ENCODE data around the gene FGF11. TPM values are rescaled to one million over a fixed set of nuclear protein-coding genes. Genes with fewer than 3 reads are reported as not detected.
"Not testable (repeated sequence)": the region's sequence is repeated elsewhere in the genome, so short reads cannot be mapped to it uniquely, and the experiment has no call there.

FGF11 gene
- total and polyA plus RNA-seq, 2 of the 4 experiments (the other 2 are of a cell fraction) = 0.18 to 1.1 TPM

GRCh38 chr17:7480089-7480384 lies 40.7 kb downstream of the FGF11 start:
- DNase-seq = no peak
- H3K4me2 ChIP-seq (ENCODE audit: low read depth, low read length) = peak overlapping the region; percentile 77
- CTCF ChIA-PET = no interaction called here

GRCh38 chr17:7481275-7481674 lies 42.0 kb downstream of the FGF11 start, which contains the start of gene SLC35G6:
SLC35G6 (plus strand) TSS chr17:7481446; CDS start chr17:7481517, 71 bp downstream.
- H2AFZ ChIP-seq (replicated peaks; ENCODE audit: low read length, poor library complexity); ATAC-seq (ENCODE audit: low read depth); H3K9me3 ChIP-seq (ENCODE audit: control insufficient read depth, insufficient read depth, low read length); H3K4me3 ChIP-seq (ENCODE audit: insufficient read depth, low read depth, low read length); H3K56ac ChIP-seq (ENCODE audit: extremely low read depth, insufficient read depth, low read length); H2BK20ac ChIP-seq (ENCODE audit: low read depth, low read length); dilution Hi-C loops (cut with HindIII; ENCODE audit: low sequenced_read_pairs, unreplicated experiment); H3K36me3 ChIP-seq (ENCODE audit: control insufficient read depth, insufficient read depth, low read length); POLR2A ChIA-PET (ENCODE audit: unreplicated experiment); BruUV-seq (replicated peaks); H3K9ac ChIP-seq (ENCODE audit: low read depth, low read length); H4K5ac ChIP-seq (ENCODE audit: low read depth, low read length); H3K4me2 ChIP-seq (ENCODE audit: low read depth, low read length); CTCF ChIA-PET; H3K18ac ChIP-seq (ENCODE audit: low read depth, low read length); H3K27me3 ChIP-seq (ENCODE audit: control insufficient read depth, insufficient read depth, low read length); H3K14ac ChIP-seq (replicated peaks; ENCODE audit: low read depth, low read length); in situ Hi-C loops (cut with MboI; ENCODE audit: low sequenced_read_pairs); H2BK120ac ChIP-seq (ENCODE audit: low read depth, low read length); DNase-seq: not testable (repeated sequence)
- Histone ChIP-seq H3K4me1 (ENCODE audit: control insufficient read depth, insufficient read depth, low read length) (peaks cover 24% of the 10 kb centered on the region), H2AK9ac (replicated peaks; ENCODE audit: low read depth, low read length, poor library complexity) (peak within 1 kb of the TSS; percentile 95), H2AK5ac (ENCODE audit: low read depth, low read length) (peak within 1 kb of the TSS; percentile 85; the same call in 1 of the 2 replicates), H3K4ac (ENCODE audit: low read depth, low read length) (peak within 1 kb of the TSS; percentile 97), H4K20me1 (ENCODE audit: insufficient read depth, low read length) (peaks cover 39% of the 10 kb centered on the region), H3K9me1 (ENCODE audit: insufficient read depth, low read length) (peaks cover 14% of the 10 kb centered on the region), H4K8ac (ENCODE audit: low read depth in 2 of 2, low read length in 2 of 2) (peak within 1 kb of the TSS; percentile 60 to 97; a peak in 3 of 4 replicates), H3K27ac (ENCODE audit: insufficient read depth, low read length) (peak within 1 kb of the TSS; percentile 83), H2BK15ac (ENCODE audit: low read depth, low read length) (0 out of 3 replicates have a peak within 1 kb of the TSS, but pooled peaks have one; percentile 18), H3K23ac (ENCODE audit: low read depth, low read length) (peak within 1 kb of the TSS; percentile 83), H4K91ac (ENCODE audit: insufficient read depth, low read depth, low read length) (peak within 1 kb of the TSS; percentile 91), H2BK5ac (ENCODE audit: low read depth, low read length, poor library complexity, severe bottlenecking) (peak within 1 kb of the TSS; percentile 90), H3K79me1 (ENCODE audit: low read depth in 1 of 2, low read length in 2 of 2) (peaks cover 5 to 67% of the 10 kb centered on the region in 2 experiments; a peak in 3 of 4 replicates)
- no CpG with 5 or more reads among the region's 4 CpGs for WGBS, 2 experiments (ENCODE audit: extremely low coverage in 2 of 2, insufficient read length in 1 of 2)
- intact Hi-C loops (cut with micrococcal nuclease) = loop anchor here (5.0 kb wide), 1 partner anchor 206 kb away; the partner anchor contains the start of genes TP53 and WRAP53

More at GRCh38 chr17:7480089-7480384, 40.7 kb downstream of the FGF11 start:
- H2BK5ac ChIP-seq (ENCODE audit: low read depth, low read length, poor library complexity, severe bottlenecking) = peak overlapping the region; percentile 90
- peak overlapping the region; percentile 77; the same call in 1 of the 2 replicates for H3K18ac ChIP-seq (ENCODE audit: low read depth, low read length)
- peak overlapping the region; percentile 83 for H3K23ac ChIP-seq (ENCODE audit: low read depth, low read length)
- peak overlapping the region; percentile 79 for H3K14ac ChIP-seq (replicated peaks; ENCODE audit: low read depth, low read length)
- H3K9me3 ChIP-seq (ENCODE audit: control insufficient read depth, insufficient read depth, low read length) = no peaks in the 10 kb centered on the region
- peak overlapping the region; percentile 83 for H3K27ac ChIP-seq (ENCODE audit: insufficient read depth, low read length)
- no TSS peak for BruUV-seq (replicated peaks)
- peak overlapping the region; percentile 85 for H2AK5ac ChIP-seq (ENCODE audit: low read depth, low read length)
- peak overlapping the region; percentile 91 for H2AFZ ChIP-seq (replicated peaks; ENCODE audit: low read length, poor library complexity)
- 20% methylated on average over 2 of the region's 8 CpGs; no CpG with 5 or more reads in 1 of the 2 experiments for WGBS, 2 experiments (ENCODE audit: extremely low coverage in 2 of 2, insufficient read length in 1 of 2)
- POLR2A ChIA-PET (ENCODE audit: unreplicated experiment) = interaction anchor here (0.5 to 0.6 kb wide), 2 partner anchors 11 to 67 kb away, joined by 4 to 5 read pairs; no protein-coding TSS in a partner anchor
- peak overlapping the region; percentile 63 for H4K5ac ChIP-seq (ENCODE audit: low read depth, low read length)
- H3K56ac ChIP-seq (ENCODE audit: extremely low read depth, insufficient read depth, low read length) = peak overlapping the region; percentile 85; the same call in 1 of the 2 replicates
- TF ChIP-seq BHLHE40 (IDR thresholded peaks at IDR 0.05; ENCODE audit: low read depth, low read length) = no peak
- TF ChIP-seq SMC3 (IDR thresholded peaks at IDR 0.05; ENCODE audit: low read depth, low read length) = no peak
- TF ChIP-seq CEBPB (IDR thresholded peaks at IDR 0.05; ENCODE audit: low read depth, low read length) = no peak
- TF ChIP-seq MXI1 (IDR thresholded peaks at IDR 0.05; ENCODE audit: borderline replicate concordance, low read depth, low read length) = no peak
- no peak for TF ChIP-seq MAFK (IDR thresholded peaks at IDR 0.05; ENCODE audit: low read depth, low read length)
- no peak for TF ChIP-seq MAZ (IDR thresholded peaks at IDR 0.05; ENCODE audit: borderline replicate concordance, low read depth, low read length)
- no peak for TF ChIP-seq FOS (IDR thresholded peaks at IDR 0.05; ENCODE audit: low read depth, low read length)
- no peak for TF ChIP-seq POLR2A (IDR thresholded peaks at IDR 0.05; ENCODE audit: low read depth, low read length)
- TF ChIP-seq RFX5 (IDR thresholded peaks at IDR 0.05; ENCODE audit: low read depth, low read length) = no peak
- H3K36me3 ChIP-seq (ENCODE audit: control insufficient read depth, insufficient read depth, low read length) = peaks cover 4% of the 10 kb centered on the region; the same call in 1 of the 2 replicates
- peak overlapping the region; percentile 61 for H2BK120ac ChIP-seq (ENCODE audit: low read depth, low read length)
- peaks cover 42% of the 10 kb centered on the region for H4K20me1 ChIP-seq (ENCODE audit: insufficient read depth, low read length)
- H3K4me3 ChIP-seq (ENCODE audit: insufficient read depth, low read depth, low read length) = peak overlapping the region; percentile 71
- in situ Hi-C loops (cut with MboI; ENCODE audit: low sequenced_read_pairs) (no loop called here), dilution Hi-C loops (cut with HindIII; ENCODE audit: low sequenced_read_pairs, unreplicated experiment) (no loop called here), intact Hi-C loops (cut with micrococcal nuclease) (loop anchor here (5.0 kb wide), 1 partner anchor 207 kb away; the partner anchor contains the start of genes TP53 and WRAP53)
- ATAC-seq (ENCODE audit: low read depth) = no peak
- H3K9ac ChIP-seq (ENCODE audit: low read depth, low read length) = peak overlapping the region; percentile 83
- H2AK9ac ChIP-seq (replicated peaks; ENCODE audit: low read depth, low read length, poor library complexity) = peak overlapping the region; percentile 95
- H3K27me3 ChIP-seq (ENCODE audit: control insufficient read depth, insufficient read depth, low read length) = no peaks in the 10 kb centered on the region
- peak overlapping the region; percentile 91 for H4K91ac ChIP-seq (ENCODE audit: insufficient read depth, low read depth, low read length)
- H3K79me1 ChIP-seq (ENCODE audit: low read depth in 1 of 2, low read length in 2 of 2) = peaks cover 5 to 66% of the 10 kb centered on the region in 2 experiments; a peak in 3 of 4 replicates
- H3K4me1 ChIP-seq (ENCODE audit: control insufficient read depth, insufficient read depth, low read length) = peaks cover 26% of the 10 kb centered on the region
- H2BK15ac ChIP-seq (ENCODE audit: low read depth, low read length) = peak overlapping the region; percentile 18; the same call in 2 of the 3 replicates
- H3K9me1 ChIP-seq (ENCODE audit: insufficient read depth, low read length) = peaks cover 19% of the 10 kb centered on the region
- H3K4ac ChIP-seq (ENCODE audit: low read depth, low read length) = peak overlapping the region; percentile 97
- peak overlapping the region; percentile 6; the same call in 1 of the 2 replicates for H2BK20ac ChIP-seq (ENCODE audit: low read depth, low read length)
- H4K8ac ChIP-seq (ENCODE audit: low read depth in 2 of 2, low read length in 2 of 2) = peak overlapping the region; percentile 60 to 97
